Right lobe of liver (tissue), 6 donors: ENCODE data around the gene GAN. TPM values are rescaled to one million over a fixed set of nuclear protein-coding genes. Genes with fewer than 3 reads are reported as not detected.
A peak's percentile ranks its signal among the peaks of the same experiment; 100 is the strongest.

ENCODE experiments used
- ATAC-seq, 4 donors: fragments of 200-7000 bp; cut with Tn5 transposase; one replicate each; pipeline ENCODE4 v1.9.1; 2020; ENCODE audit warnings: mild to moderate bottlenecking in 4 of 4, moderate library complexity in 4 of 4
- DNase-seq, 3 donors: peaks; one replicate each; pipeline ENCODE4 v3.0.0-alpha.2; 2020
- H3K27ac ChIP-seq, 3 donors: fragments of 200-600 bp; one replicate each; pipeline ENCODE4 v1.8.0; 2022
- H3K27me3 ChIP-seq, 2 donors: fragments of 200-600 bp; one replicate each; pipeline ENCODE4 v1.8.0; 2022
- H3K36me3 ChIP-seq, 4 donors: fragments of 200-600 bp; sonication (generic) in 1 of 4; one replicate each; pipeline versions ENCODE4 v1.5.1 to v1.8.0; 2017 to 2022; ENCODE audit warnings: control low read depth in 1 of 4
- H3K4me1 ChIP-seq, 4 donors: fragments of 200-600 bp; sonication (generic) in 1 of 4; one replicate each; pipeline versions ENCODE4 v1.5.1 to v1.8.0; 2017 to 2022; ENCODE audit warnings: control low read depth in 1 of 4
- H3K4me3 ChIP-seq, 3 donors: fragments of 200-600 bp; one replicate each; pipeline ENCODE4 v1.8.0; 2022
- H3K9me3 ChIP-seq, 4 donors: fragments of 200-600 bp; sonication (generic) in 1 of 4; one replicate each; pipeline versions ENCODE4 v1.5.1 to v1.8.0; 2017 to 2022; ENCODE audit warnings: control low read depth in 1 of 4
- POLR2A ChIP-seq: fragments of 450-650 bp; IDR thresholded peaks from one replicate; pipeline ENCODE4 v1.6.1; 2017; ENCODE audit warnings: antibody characterized with exemption, mild to moderate bottlenecking
- WGBS: methylation state at CpG from one replicate; pipeline ENCODE4 v1.1.6; 2018; ENCODE audit warnings: low coverage, low lambda C conversion rate; ENCODE audit not compliant: insufficient coverage; ENCODE audit errors: missing lambda C conversion rate; 5-methylcytosine and 5-hydroxymethylcytosine counted together
- intact Hi-C, 2 donors: fragments of 100-400 bp; cut with DNase I; formaldehyde crosslinking; loops; one replicate each; pipeline versions ENCODE4 v1.11.2 to v1.14.1; 2022
- total RNA-seq, 6 experiments: library from RNA; depleted of rRNA in 2 of 6; stranded (reverse); fragments of >200 nt in 2 of 6; fragmentation: NEBNext Ultra II Directional in 3 of 6; extraction: Animal tissue kit (Norgen Biotek cat#: 25700) in 3 of 6; gene quantifications; one replicate each; pipeline versions ENCODE4 v1.1.0 to v1.2.4, GENCODE V29; 2016 to 2023
- TF ChIP-seq, protein P1 (sequence below), 4 donors: fragments of 200-600 bp in 3 of 4; fragments of 450-650 bp in 1 of 4; IDR thresholded peaks; one replicate each; pipeline versions ENCODE4 v1.5.1 to v1.8.0; 2016 to 2022; ENCODE audit warnings: antibody characterized with exemption in 4 of 4, mild to moderate bottlenecking in 2 of 4
- donor health status: DM: no; HTN: yes; CAD: no.
- donor health status: DM: no; HTN: no; CAD: no.
- donor health status: DM: no; HTN: no; CAD: no.
- donor health status: DM: no; HTN: yes; CAD: no.
- donor health status: DM: no; HTN: yes; CAD: no.

GAN gene
- total RNA-seq, 6 experiments from 2014 or later, result 2.2 to 4.1 (median 3.4) TPM

DNA sequence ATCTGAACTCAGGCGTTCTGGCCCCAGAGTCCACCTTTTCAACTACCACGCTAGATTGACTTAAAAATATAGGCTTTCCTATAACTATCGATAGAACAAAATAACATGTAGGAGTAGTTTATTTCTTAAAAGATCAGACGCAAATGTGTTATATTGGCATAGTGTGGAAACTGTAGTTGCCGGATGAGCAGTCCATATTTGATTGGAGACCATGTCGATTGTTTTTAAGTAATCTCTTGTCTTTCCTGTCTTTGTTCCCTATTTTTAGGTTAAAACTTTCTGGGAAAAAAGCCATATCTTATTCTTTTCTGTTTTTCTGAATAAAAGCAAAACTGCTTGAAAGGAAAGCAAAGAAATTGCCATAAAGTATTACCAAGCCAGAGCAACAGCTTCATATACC is 53.1 kb downstream of the GAN start:
- Histone ChIP-seq H3K4me1 (no peaks in the 10 kb centered on the region), H3K36me3 (peaks cover 0 to 9% (median 0%) of the 10 kb centered on the region in 4 donors), H3K9me3 (no peaks in the 10 kb centered on the region), H3K27me3 (no peaks in the 10 kb centered on the region), H3K27ac (peak overlapping the region in 1 of 3 donors; percentile 41), H3K4me3 (no peak overlapping the region)
- ATAC-seq (peak in 3 of 4 donors; percentile 30 to 58 (median 32)), DNase-seq (no peak)
- intact Hi-C loops, result no loop called here
- TF ChIP-seq POLR2A, result no peak
- TF ChIP-seq, protein P1, sequence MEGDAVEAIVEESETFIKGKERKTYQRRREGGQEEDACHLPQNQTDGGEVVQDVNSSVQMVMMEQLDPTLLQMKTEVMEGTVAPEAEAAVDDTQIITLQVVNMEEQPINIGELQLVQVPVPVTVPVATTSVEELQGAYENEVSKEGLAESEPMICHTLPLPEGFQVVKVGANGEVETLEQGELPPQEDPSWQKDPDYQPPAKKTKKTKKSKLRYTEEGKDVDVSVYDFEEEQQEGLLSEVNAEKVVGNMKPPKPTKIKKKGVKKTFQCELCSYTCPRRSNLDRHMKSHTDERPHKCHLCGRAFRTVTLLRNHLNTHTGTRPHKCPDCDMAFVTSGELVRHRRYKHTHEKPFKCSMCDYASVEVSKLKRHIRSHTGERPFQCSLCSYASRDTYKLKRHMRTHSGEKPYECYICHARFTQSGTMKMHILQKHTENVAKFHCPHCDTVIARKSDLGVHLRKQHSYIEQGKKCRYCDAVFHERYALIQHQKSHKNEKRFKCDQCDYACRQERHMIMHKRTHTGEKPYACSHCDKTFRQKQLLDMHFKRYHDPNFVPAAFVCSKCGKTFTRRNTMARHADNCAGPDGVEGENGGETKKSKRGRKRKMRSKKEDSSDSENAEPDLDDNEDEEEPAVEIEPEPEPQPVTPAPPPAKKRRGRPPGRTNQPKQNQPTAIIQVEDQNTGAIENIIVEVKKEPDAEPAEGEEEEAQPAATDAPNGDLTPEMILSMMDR (IDR thresholded peaks at IDR 0.05), result no peak
- WGBS, result 72% methylated on average over 6 of the region's 6 CpGs

GRCh38 chr16:81369888-81370504 is 55.2 kb downstream of the GAN start:
- TF ChIP-seq POLR2A, result no peak
- no peak for DNase-seq

DNA sequence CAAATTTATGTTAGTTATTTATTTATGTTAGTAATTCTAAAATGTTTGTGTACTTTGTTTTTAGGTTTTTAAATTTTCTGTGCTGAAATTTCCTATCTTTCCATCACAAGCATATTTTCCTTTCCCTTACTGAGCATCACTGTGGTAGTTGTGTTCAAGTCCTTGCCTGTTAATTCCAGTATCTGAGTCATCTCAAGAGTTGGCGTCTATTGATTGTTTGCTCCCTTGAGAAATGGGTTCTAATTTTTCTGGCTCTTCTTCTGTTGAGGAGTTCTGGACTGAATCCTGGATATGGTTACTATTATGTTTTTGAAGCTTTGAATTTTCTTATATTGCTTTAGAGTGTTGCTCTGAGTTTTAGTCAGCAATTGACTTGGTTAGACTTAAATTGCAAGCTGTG is 56.3 kb downstream of the GAN start:
- DNase-seq (no peak), ATAC-seq (no peak)
- Histone ChIP-seq H3K4me3 (no peak overlapping the region), H3K27ac (no peak overlapping the region), H3K27me3 (no peaks in the 10 kb centered on the region), H3K9me3 (no peaks in the 10 kb centered on the region), H3K36me3 (no peaks in the 10 kb centered on the region), H3K4me1 (no peaks in the 10 kb centered on the region)
- 80% methylated on average over 1 of the region's 1 CpG for WGBS
- intact Hi-C loops, result no loop called here
- TF ChIP-seq, protein P1 (IDR thresholded peaks at IDR 0.05), result no peak
- TF ChIP-seq POLR2A, result no peak

More at GRCh38 chr16:81369888-81370504, 55.2 kb downstream of the GAN start:
- Histone ChIP-seq H3K4me1 (no peaks in the 10 kb centered on the region), H3K36me3 (no peaks in the 10 kb centered on the region), H3K27me3 (no peaks in the 10 kb centered on the region), H3K27ac (no peak overlapping the region), H3K9me3 (no peaks in the 10 kb centered on the region), H3K4me3 (no peak overlapping the region)
- WGBS, result 88% methylated on average over 4 of the region's 4 CpGs
- no peak for ATAC-seq
- intact Hi-C loops, result no loop called here

GRCh38 chr16:81374550-81374949 is 59.8 kb downstream of the GAN start:
- no peaks in the 10 kb centered on the region for H3K4me1 ChIP-seq
- WGBS, result 28% methylated on average over 3 of the region's 3 CpGs
- TF ChIP-seq, protein P1 (IDR thresholded peaks at IDR 0.05), result no peak
- TF ChIP-seq POLR2A, result no peak
- no peak overlapping the region for H3K4me3 ChIP-seq
- no peaks in the 10 kb centered on the region for H3K9me3 ChIP-seq
- peak in 2 of 4 donors; percentile 53 to 59 for ATAC-seq
- H3K27me3 ChIP-seq, result no peaks in the 10 kb centered on the region
- DNase-seq, result no peak
- H3K36me3 ChIP-seq, result peaks cover 0 to 14% (median 4%) of the 10 kb centered on the region in 4 donors
- intact Hi-C loops, result no loop called here
- H3K27ac ChIP-seq, result no peak overlapping the region

GRCh38 chr16:81376880-81377279 is 62.1 kb downstream of the GAN start:
- intact Hi-C loops, result no loop called here

More at GRCh38 chr16:81376880-81377279, 62.1 kb downstream of the GAN start:
- no peaks in the 10 kb centered on the region for H3K9me3 ChIP-seq
- H3K36me3 ChIP-seq, result peaks cover 0 to 14% (median 4%) of the 10 kb centered on the region in 4 donors
- H3K4me3 ChIP-seq, result no peak overlapping the region
- H3K4me1 ChIP-seq, result no peaks in the 10 kb centered on the region
- no peak for ATAC-seq
- no peak overlapping the region for H3K27ac ChIP-seq
- TF ChIP-seq POLR2A, result no peak
- TF ChIP-seq, protein P1 (IDR thresholded peaks at IDR 0.05), result no peak
- no peaks in the 10 kb centered on the region for H3K27me3 ChIP-seq
- 72% methylated on average over 4 of the region's 7 CpGs for WGBS
- DNase-seq, result no peak
